ENCODE data around the gene MCEE. TPM values are rescaled to one million over a fixed set of nuclear protein-coding genes. Genes with fewer than 3 reads are reported as not detected.
"Not testable (repeated sequence)": the region's sequence is repeated elsewhere in the genome, so short reads cannot be mapped to it uniquely, and the experiment has no call there.

MCEE gene
- polyA plus RNA-seq (2013, experiment 1 of 2), result 12.6 TPM
- 11.9 TPM for polyA plus RNA-seq (2013, experiment 2 of 2)

- Histone ChIP-seq H3K9ac (ENCODE audit: low read depth, low read length, poor library complexity) (peak within 1 kb of the TSS; percentile 97), H3K18ac (ENCODE audit: low read length) (peak within 1 kb of the TSS; percentile 97), H4K8ac (ENCODE audit: low read depth, low read length) (no peak within 1 kb of the TSS), H2AFZ (ENCODE audit: low read length) (peak within 1 kb of the TSS; percentile 96), H3K79me1 (ENCODE audit: low read depth, low read length) (peaks cover 4% of the 10 kb centered on the region), H3K4ac (ENCODE audit: low read length) (no peak within 1 kb of the TSS), H3K4me2 (ENCODE audit: insufficient read depth, low read length, poor library complexity, severe bottlenecking) (peak within 1 kb of the TSS; percentile 54), H3K23ac (ENCODE audit: low read depth, low read length, poor library complexity) (peak within 1 kb of the TSS; percentile 60), H3K36me3 (replicated peaks in 1 of 2; ENCODE audit: control insufficient read depth in 2 of 2, insufficient read depth in 2 of 2, low read length in 2 of 2) (peaks cover 7 to 32% of the 10 kb centered on the region in 2 donors), H2BK15ac (ENCODE audit: low read length) (peak within 1 kb of the TSS; percentile 82), H3K4me1 (ENCODE audit: control insufficient read depth in 2 of 2, insufficient read depth in 1 of 2, low read depth in 1 of 2, low read length in 2 of 2) (peaks cover 2 to 11% of the 10 kb centered on the region in 2 donors), H3K27me3 (ENCODE audit: control insufficient read depth in 3 of 3, insufficient read depth in 3 of 3, low read depth in 1 of 3, low read length in 3 of 3) (no peaks in the 10 kb centered on the region), H3K27ac (replicated peaks; ENCODE audit: low read length) (peak within 1 kb of the TSS; percentile 77), H2BK120ac (ENCODE audit: low read depth, low read length) (no peak within 1 kb of the TSS), H3K4me3 (ENCODE audit: low read length in 2 of 2) (peak within 1 kb of the TSS; percentile 81 to 96), H3K14ac (ENCODE audit: low read length) (peak within 1 kb of the TSS; percentile 40), H2BK5ac (ENCODE audit: low read length) (peak within 1 kb of the TSS; percentile 77), H4K91ac (ENCODE audit: low read depth, low read length, poor library complexity) (no peak within 1 kb of the TSS), H3K9me3 (replicated peaks in 1 of 2; ENCODE audit: control insufficient read depth in 2 of 2, insufficient read depth in 1 of 2, low read depth in 1 of 2, low read length in 2 of 2) (no peaks in the 10 kb centered on the region), H2BK12ac (ENCODE audit: low read length) (no peak within 1 kb of the TSS), H2AK5ac (ENCODE audit: low read depth, low read length) (no peak within 1 kb of the TSS)
- DNase-seq (ENCODE audit: low spot score), result peak; percentile 89
- WGBS, 2 donors (ENCODE audit: extremely low coverage in 2 of 2, insufficient read length in 2 of 2, insufficient replicate concordance in 1 of 2), result no CpG with 5 or more reads among the region's 67 CpGs
These were observed at the start of gene MCEE, which contains the start of gene MPHOSPH10 for GRCh38 chr2:71130152-71130904. Gene MCEE, minus strand, starts transcription at chr2:71130229. Its CDS starts 10 bp downstream, at chr2:71130219. Gene MPHOSPH10, plus strand, starts transcription at chr2:71130634. Its CDS starts 32 bp downstream, at chr2:71130666.

- not testable (repeated sequence) for H3K9ac ChIP-seq (ENCODE audit: low read depth, low read length, poor library complexity); H2BK5ac ChIP-seq (ENCODE audit: low read length); H3K4me1 ChIP-seq (ENCODE audit: control insufficient read depth in 2 of 2, insufficient read depth in 1 of 2, low read depth in 1 of 2, low read length in 2 of 2); H2AK5ac ChIP-seq (ENCODE audit: low read depth, low read length); H3K4me3 ChIP-seq (ENCODE audit: low read length in 2 of 2); H3K14ac ChIP-seq (ENCODE audit: low read length); H3K79me1 ChIP-seq (ENCODE audit: low read depth, low read length); H3K9me3 ChIP-seq (replicated peaks in 1 of 2; ENCODE audit: control insufficient read depth in 2 of 2, insufficient read depth in 1 of 2, low read depth in 1 of 2, low read length in 2 of 2); H3K36me3 ChIP-seq (replicated peaks in 1 of 2; ENCODE audit: control insufficient read depth in 2 of 2, insufficient read depth in 2 of 2, low read length in 2 of 2); H3K4me2 ChIP-seq (ENCODE audit: insufficient read depth, low read length, poor library complexity, severe bottlenecking); H2BK12ac ChIP-seq (ENCODE audit: low read length); H4K8ac ChIP-seq (ENCODE audit: low read depth, low read length); H3K27ac ChIP-seq (replicated peaks; ENCODE audit: low read length); H3K18ac ChIP-seq (ENCODE audit: low read length); H2AFZ ChIP-seq (ENCODE audit: low read length); H3K23ac ChIP-seq (ENCODE audit: low read depth, low read length, poor library complexity); H2BK15ac ChIP-seq (ENCODE audit: low read length); H3K4ac ChIP-seq (ENCODE audit: low read length); H4K91ac ChIP-seq (ENCODE audit: low read depth, low read length, poor library complexity); DNase-seq (ENCODE audit: low spot score); H2BK120ac ChIP-seq (ENCODE audit: low read depth, low read length)
- H3K27me3 ChIP-seq (ENCODE audit: control insufficient read depth in 3 of 3, insufficient read depth in 3 of 3, low read depth in 1 of 3, low read length in 3 of 3), result peaks cover 0 to 23% (median 0%) of the 10 kb centered on the region in 3 experiments
- WGBS, 2 donors (ENCODE audit: extremely low coverage in 2 of 2, insufficient read length in 2 of 2, insufficient replicate concordance in 1 of 2), result no CpG with 5 or more reads among the region's 8 CpGs
These were observed 48.8 kb upstream of the MCEE start for GRCh38 chr2:71178836-71179235.

GRCh38 chr2:71174207-71174606 is 44.2 kb upstream of the MCEE start:
- no peak overlapping the region for H3K4ac ChIP-seq (ENCODE audit: low read length)
- no peak overlapping the region for H3K4me3 ChIP-seq (ENCODE audit: low read length in 2 of 2)
- H3K14ac ChIP-seq (ENCODE audit: low read length), result no peak overlapping the region
- H3K9ac ChIP-seq (ENCODE audit: low read depth, low read length, poor library complexity), result no peak overlapping the region
- H3K27me3 ChIP-seq (ENCODE audit: control insufficient read depth in 3 of 3, insufficient read depth in 3 of 3, low read depth in 1 of 3, low read length in 3 of 3), result peaks cover 0 to 23% (median 0%) of the 10 kb centered on the region in 3 experiments
- H3K4me2 ChIP-seq (ENCODE audit: insufficient read depth, low read length, poor library complexity, severe bottlenecking), result no peak overlapping the region
- H3K36me3 ChIP-seq (replicated peaks in 1 of 2; ENCODE audit: control insufficient read depth in 2 of 2, insufficient read depth in 2 of 2, low read length in 2 of 2), result no peaks in the 10 kb centered on the region
- H3K9me3 ChIP-seq (replicated peaks in 1 of 2; ENCODE audit: control insufficient read depth in 2 of 2, insufficient read depth in 1 of 2, low read depth in 1 of 2, low read length in 2 of 2), result no peaks in the 10 kb centered on the region
- DNase-seq (ENCODE audit: low spot score), result no peak
- no peaks in the 10 kb centered on the region for H3K79me1 ChIP-seq (ENCODE audit: low read depth, low read length)
- no peak overlapping the region for H2BK15ac ChIP-seq (ENCODE audit: low read length)
- H3K23ac ChIP-seq (ENCODE audit: low read depth, low read length, poor library complexity), result no peak overlapping the region
- no peak overlapping the region for H3K27ac ChIP-seq (replicated peaks; ENCODE audit: low read length)
- H4K8ac ChIP-seq (ENCODE audit: low read depth, low read length), result no peak overlapping the region
- H3K4me1 ChIP-seq (ENCODE audit: control insufficient read depth in 2 of 2, insufficient read depth in 1 of 2, low read depth in 1 of 2, low read length in 2 of 2), result peaks cover 0 to 2% of the 10 kb centered on the region in 2 donors
- H2AFZ ChIP-seq (ENCODE audit: low read length), result no peak overlapping the region
- no peak overlapping the region for H2BK5ac ChIP-seq (ENCODE audit: low read length)
- no peak overlapping the region for H4K91ac ChIP-seq (ENCODE audit: low read depth, low read length, poor library complexity)
- no peak overlapping the region for H2BK12ac ChIP-seq (ENCODE audit: low read length)
- WGBS, 2 donors (ENCODE audit: extremely low coverage in 2 of 2, insufficient read length in 2 of 2, insufficient replicate concordance in 1 of 2), result no CpG with 5 or more reads among the region's 3 CpGs
- no peak overlapping the region for H2AK5ac ChIP-seq (ENCODE audit: low read depth, low read length)
- H3K18ac ChIP-seq (ENCODE audit: low read length), result no peak overlapping the region
- no peak overlapping the region for H2BK120ac ChIP-seq (ENCODE audit: low read depth, low read length)

- DNase-seq (ENCODE audit: low spot score), result no peak
- H3K14ac ChIP-seq (ENCODE audit: low read length), result no peak overlapping the region
- WGBS, 2 donors (ENCODE audit: extremely low coverage in 2 of 2, insufficient read length in 2 of 2, insufficient replicate concordance in 1 of 2), result no CpG with 5 or more reads among the region's 1 CpG
- no peak overlapping the region for H2BK15ac ChIP-seq (ENCODE audit: low read length)
- H3K18ac ChIP-seq (ENCODE audit: low read length), result no peak overlapping the region
- H3K4ac ChIP-seq (ENCODE audit: low read length), result no peak overlapping the region
- H4K91ac ChIP-seq (ENCODE audit: low read depth, low read length, poor library complexity), result no peak overlapping the region
- no peak overlapping the region for H3K23ac ChIP-seq (ENCODE audit: low read depth, low read length, poor library complexity)
- H3K9ac ChIP-seq (ENCODE audit: low read depth, low read length, poor library complexity), result no peak overlapping the region
- peak overlapping the region in 1 of 2 donors; percentile 20 for H3K4me3 ChIP-seq (ENCODE audit: low read length in 2 of 2)
- H3K4me1 ChIP-seq (ENCODE audit: control insufficient read depth in 2 of 2, insufficient read depth in 1 of 2, low read depth in 1 of 2, low read length in 2 of 2), result peaks cover 0 to 2% of the 10 kb centered on the region in 2 donors
- H3K4me2 ChIP-seq (ENCODE audit: insufficient read depth, low read length, poor library complexity, severe bottlenecking), result no peak overlapping the region
- no peak overlapping the region for H2BK5ac ChIP-seq (ENCODE audit: low read length)
- H3K27me3 ChIP-seq (ENCODE audit: control insufficient read depth in 3 of 3, insufficient read depth in 3 of 3, low read depth in 1 of 3, low read length in 3 of 3), result peaks cover 0 to 23% (median 0%) of the 10 kb centered on the region in 3 experiments
- no peaks in the 10 kb centered on the region for H3K36me3 ChIP-seq (replicated peaks in 1 of 2; ENCODE audit: control insufficient read depth in 2 of 2, insufficient read depth in 2 of 2, low read length in 2 of 2)
- no peak overlapping the region for H2AK5ac ChIP-seq (ENCODE audit: low read depth, low read length)
- H2BK12ac ChIP-seq (ENCODE audit: low read length), result no peak overlapping the region
- no peaks in the 10 kb centered on the region for H3K79me1 ChIP-seq (ENCODE audit: low read depth, low read length)
- no peaks in the 10 kb centered on the region for H3K9me3 ChIP-seq (replicated peaks in 1 of 2; ENCODE audit: control insufficient read depth in 2 of 2, insufficient read depth in 1 of 2, low read depth in 1 of 2, low read length in 2 of 2)
- H4K8ac ChIP-seq (ENCODE audit: low read depth, low read length), result no peak overlapping the region
- H2AFZ ChIP-seq (ENCODE audit: low read length), result no peak overlapping the region
- H3K27ac ChIP-seq (replicated peaks; ENCODE audit: low read length), result no peak overlapping the region
- H2BK120ac ChIP-seq (ENCODE audit: low read depth, low read length), result no peak overlapping the region
These were observed 43.1 kb upstream of the MCEE start for GRCh38 chr2:71173096-71173495.
